ENCODE measurements around the gene GRIA3. TPM values are rescaled to one million over a fixed set of nuclear protein-coding genes. Genes with fewer than 3 reads are reported as not detected.

Gene GRIA3
- polyA plus RNA-seq, 1 of the 3 experiments (the other 2 are of a cell fraction): 0.15 TPM

DNA sequence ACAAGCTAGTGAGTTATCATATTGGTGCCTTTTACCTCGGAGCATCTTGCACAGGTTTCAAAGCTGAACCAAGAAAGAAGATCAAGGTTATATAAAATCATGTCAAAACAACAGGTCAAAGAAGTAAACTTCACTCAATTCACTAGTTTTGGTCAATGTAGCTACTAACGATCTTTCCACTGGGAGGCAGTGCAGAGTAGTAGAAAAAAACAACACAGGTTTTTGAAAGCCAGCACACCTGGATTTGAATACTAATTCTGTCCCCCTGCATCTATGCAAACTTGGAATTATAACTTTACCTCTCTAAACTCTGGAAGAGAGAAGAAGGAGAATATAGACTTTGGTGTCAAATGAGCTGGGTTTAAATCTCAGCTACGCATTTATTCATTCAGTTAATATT, 266.1 kb downstream of the GRIA3 start:
- no peaks in the 10 kb centered on the region for H4K20me1 ChIP-seq (ENCODE audit: insufficient read depth)
- H3K27ac ChIP-seq (ENCODE audit: low read depth in 2 of 2, low read length in 1 of 2): no peak overlapping the region
- no peak overlapping the region for H3K4me2 ChIP-seq
- ChIA-PET POLR2A (no interaction called here), CTCF (interaction anchor here (1.0 to 1.9 kb wide), 6 partner anchors 10 to 140 kb away, joined by 3 to 6 read pairs (median 4); no protein-coding TSS in a partner anchor)
- H3K79me2 ChIP-seq (ENCODE audit: insufficient read depth): no peaks in the 10 kb centered on the region
- no peak overlapping the region for H3K4me3 ChIP-seq (ENCODE audit: low read depth in 2 of 2, low read length in 1 of 2)
- no peak for DNase-seq
- H2AFZ ChIP-seq (ENCODE audit: low read depth): no peak overlapping the region
- H3K4me1 ChIP-seq (ENCODE audit: control insufficient read depth in 1 of 2, insufficient read depth in 2 of 2, low read depth in 1 of 2, low read length in 1 of 2): no peaks in the 10 kb centered on the region
- H3K9me3 ChIP-seq: no peaks in the 10 kb centered on the region
- H3F3A ChIP-seq (replicated peaks; ENCODE audit: insufficient read depth): no peaks in the 10 kb centered on the region
- H3K9ac ChIP-seq: no peak overlapping the region
- 25% methylated on average over 3 of the region's 3 CpGs for WGBS (ENCODE audit: low lambda C conversion rate)
- no peaks in the 10 kb centered on the region for H3K9me2 ChIP-seq
- no peaks in the 10 kb centered on the region for H3K36me3 ChIP-seq (replicated peaks in 1 of 2; ENCODE audit: control insufficient read depth in 1 of 2, insufficient read depth in 2 of 2, low read length in 1 of 2)
- no peaks in the 10 kb centered on the region for H3K27me3 ChIP-seq (ENCODE audit: insufficient read depth)
- TF ChIP-seq, protein P1, sequence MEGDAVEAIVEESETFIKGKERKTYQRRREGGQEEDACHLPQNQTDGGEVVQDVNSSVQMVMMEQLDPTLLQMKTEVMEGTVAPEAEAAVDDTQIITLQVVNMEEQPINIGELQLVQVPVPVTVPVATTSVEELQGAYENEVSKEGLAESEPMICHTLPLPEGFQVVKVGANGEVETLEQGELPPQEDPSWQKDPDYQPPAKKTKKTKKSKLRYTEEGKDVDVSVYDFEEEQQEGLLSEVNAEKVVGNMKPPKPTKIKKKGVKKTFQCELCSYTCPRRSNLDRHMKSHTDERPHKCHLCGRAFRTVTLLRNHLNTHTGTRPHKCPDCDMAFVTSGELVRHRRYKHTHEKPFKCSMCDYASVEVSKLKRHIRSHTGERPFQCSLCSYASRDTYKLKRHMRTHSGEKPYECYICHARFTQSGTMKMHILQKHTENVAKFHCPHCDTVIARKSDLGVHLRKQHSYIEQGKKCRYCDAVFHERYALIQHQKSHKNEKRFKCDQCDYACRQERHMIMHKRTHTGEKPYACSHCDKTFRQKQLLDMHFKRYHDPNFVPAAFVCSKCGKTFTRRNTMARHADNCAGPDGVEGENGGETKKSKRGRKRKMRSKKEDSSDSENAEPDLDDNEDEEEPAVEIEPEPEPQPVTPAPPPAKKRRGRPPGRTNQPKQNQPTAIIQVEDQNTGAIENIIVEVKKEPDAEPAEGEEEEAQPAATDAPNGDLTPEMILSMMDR (IDR thresholded peaks at IDR 0.05): peak; percentile 62
- TF ChIP-seq RAD21 (IDR thresholded peaks at IDR 0.05; ENCODE audit: low read length) (peak; percentile 53), TAF1 (IDR thresholded peaks at IDR 0.05; ENCODE audit: borderline replicate concordance, low read depth, low read length) (no peak), SMC3 (IDR thresholded peaks at IDR 0.05; ENCODE audit: low read depth, low read length) (peak; percentile 9; the same call in 1 of the 2 replicates)

DNA sequence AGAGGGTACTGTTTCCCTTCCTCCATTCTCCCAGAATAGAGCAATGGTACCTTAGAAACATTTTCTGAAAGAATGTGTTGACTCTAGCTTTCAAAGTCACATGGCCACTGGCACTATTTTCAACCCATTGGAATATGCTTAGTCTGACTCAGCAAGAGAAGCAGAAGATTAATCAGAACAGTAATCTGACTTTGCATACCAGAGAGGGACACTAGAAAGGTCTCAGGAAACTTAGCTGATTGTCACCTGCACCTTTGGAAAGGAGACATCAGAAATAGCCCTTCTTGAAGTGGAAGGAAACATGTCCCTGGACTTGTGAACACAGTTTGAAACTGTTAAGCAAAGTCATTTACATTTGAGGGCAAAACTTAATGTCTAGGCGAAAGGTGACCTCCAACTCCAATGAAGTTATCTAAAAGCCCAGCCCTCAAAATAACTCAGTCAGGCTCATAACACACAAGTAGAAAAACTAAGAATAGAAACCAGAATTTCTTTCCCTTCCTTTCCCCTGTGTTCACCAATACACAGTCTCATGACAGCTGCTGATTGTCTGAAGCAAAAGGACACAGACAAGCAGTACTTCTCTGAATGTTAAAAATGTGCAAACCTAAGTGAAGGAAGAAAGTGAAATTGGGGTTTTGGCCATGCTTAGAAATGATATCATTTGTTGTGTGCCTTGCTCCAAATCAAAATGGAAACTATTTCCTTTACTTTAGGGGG, 270.8 kb downstream of the GRIA3 start:
- Histone ChIP-seq H3K9me3 (no peaks in the 10 kb centered on the region), H3K36me3 (replicated peaks in 1 of 2; ENCODE audit: control insufficient read depth in 1 of 2, insufficient read depth in 2 of 2, low read length in 1 of 2) (no peaks in the 10 kb centered on the region), H3K4me3 (ENCODE audit: low read depth in 2 of 2, low read length in 1 of 2) (no peak overlapping the region), H3K4me1 (ENCODE audit: control insufficient read depth in 1 of 2, insufficient read depth in 2 of 2, low read depth in 1 of 2, low read length in 1 of 2) (no peaks in the 10 kb centered on the region), H4K20me1 (ENCODE audit: insufficient read depth) (no peaks in the 10 kb centered on the region), H3K27ac (ENCODE audit: low read depth in 2 of 2, low read length in 1 of 2) (no peak overlapping the region), H3K9me2 (no peaks in the 10 kb centered on the region), H3K4me2 (no peak overlapping the region), H3K9ac (no peak overlapping the region), H3F3A (replicated peaks; ENCODE audit: insufficient read depth) (no peaks in the 10 kb centered on the region), H3K27me3 (ENCODE audit: insufficient read depth) (no peaks in the 10 kb centered on the region), H2AFZ (ENCODE audit: low read depth) (no peak overlapping the region), H3K79me2 (ENCODE audit: insufficient read depth) (no peaks in the 10 kb centered on the region)
- no peak for DNase-seq
- TF ChIP-seq NFIC (IDR thresholded peaks at IDR 0.05; ENCODE audit: borderline replicate concordance) (no peak), GATA2 (CRISPR knock-in tag; IDR thresholded peaks at IDR 0.05) (no peak), RXRA (IDR thresholded peaks at IDR 0.05; ENCODE audit: borderline replicate concordance, low read depth) (no peak), MXI1 (IDR thresholded peaks at IDR 0.05; ENCODE audit: low read depth, low read length) (no peak), POLR2AphosphoS5 (IDR thresholded peaks at IDR 0.05; ENCODE audit: low read depth, low read length) (no peak), RCOR1 (IDR thresholded peaks at IDR 0.05; ENCODE audit: low read length) (no peak), EP300 (IDR thresholded peaks at IDR 0.05; ENCODE audit: borderline replicate concordance in 1 of 2, low read depth in 1 of 2, low read length in 1 of 2) (no peak), TCF12 (IDR thresholded peaks at IDR 0.05) (no peak), NRF1 (IDR thresholded peaks at IDR 0.05; ENCODE audit: low read depth, low read length) (no peak)
- TF ChIP-seq, protein P1 (IDR thresholded peaks at IDR 0.05): no peak
- 37% methylated on average over 1 of the region's 1 CpG for WGBS (ENCODE audit: low lambda C conversion rate)
- POLR2A ChIA-PET: no interaction called here
- CTCF ChIA-PET: interaction anchor here (0.7 kb wide), 1 partner anchor 12 kb away, joined by 3 read pairs; no protein-coding TSS in a partner anchor
